Measurements from ENCODE around the gene IPO9. TPM values are rescaled to one million over a fixed set of nuclear protein-coding genes. Genes with fewer than 3 reads are reported as not detected.

IPO9 gene
- total RNA-seq, 4 donors from 2014 or later, result 2.0 to 13.0 (median 7.9) TPM

DNA sequence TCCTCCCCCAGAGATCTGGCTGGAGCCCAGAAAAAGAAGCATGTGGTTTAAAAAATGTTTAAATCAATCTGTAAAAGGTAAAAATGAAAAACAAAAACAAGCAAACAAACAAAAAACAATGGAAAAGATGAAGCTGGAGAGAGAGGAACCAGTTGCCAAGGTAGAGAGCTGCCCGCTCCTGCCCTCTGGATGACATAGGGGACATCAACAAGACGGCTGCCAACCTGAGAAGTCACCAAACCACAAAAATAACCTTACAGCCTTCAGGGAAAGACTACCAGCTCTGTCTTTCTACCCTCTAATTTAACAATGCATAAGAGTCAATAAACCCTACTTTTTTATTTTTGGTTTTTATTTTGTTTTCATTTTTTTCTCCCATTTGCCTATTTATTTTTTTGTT is 8.5 kb upstream of the IPO9 start:
- Histone ChIP-seq H3K9me3 (no peaks in the 10 kb centered on the region), H3K4me1 (no peaks in the 10 kb centered on the region), H3K27ac (no peak overlapping the region), H3K4me3 (no peak overlapping the region), H3K27me3 (no peaks in the 10 kb centered on the region), H3K36me3 (peaks cover 0 to 43% (median 13%) of the 10 kb centered on the region in 4 donors)
- no peak for DNase-seq
- intact Hi-C loops (cut with DNase I; ENCODE audit: low total_unique reads), result no loop called here
- 43 to 95% methylated on average over 1 to 2 of the region's 2 CpGs for WGBS, 2 donors (ENCODE audit: low coverage in 1 of 2)
- in situ Hi-C loops (cut with MboI; ENCODE audit: low pct_ligation_motif_present in 1 of 4, low pct_unique_long_range_greater_than_20kb in 1 of 4, low sequenced_read_pairs in 3 of 4), result no loop called here
- TF ChIP-seq POLR2AphosphoS5 (IDR thresholded peaks at IDR 0.05) (no peak), POLR2A (IDR thresholded peaks at IDR 0.05) (no peak), EP300 (IDR thresholded peaks at IDR 0.05; ENCODE audit: low read depth) (no peak)
- TF ChIP-seq, protein P1, sequence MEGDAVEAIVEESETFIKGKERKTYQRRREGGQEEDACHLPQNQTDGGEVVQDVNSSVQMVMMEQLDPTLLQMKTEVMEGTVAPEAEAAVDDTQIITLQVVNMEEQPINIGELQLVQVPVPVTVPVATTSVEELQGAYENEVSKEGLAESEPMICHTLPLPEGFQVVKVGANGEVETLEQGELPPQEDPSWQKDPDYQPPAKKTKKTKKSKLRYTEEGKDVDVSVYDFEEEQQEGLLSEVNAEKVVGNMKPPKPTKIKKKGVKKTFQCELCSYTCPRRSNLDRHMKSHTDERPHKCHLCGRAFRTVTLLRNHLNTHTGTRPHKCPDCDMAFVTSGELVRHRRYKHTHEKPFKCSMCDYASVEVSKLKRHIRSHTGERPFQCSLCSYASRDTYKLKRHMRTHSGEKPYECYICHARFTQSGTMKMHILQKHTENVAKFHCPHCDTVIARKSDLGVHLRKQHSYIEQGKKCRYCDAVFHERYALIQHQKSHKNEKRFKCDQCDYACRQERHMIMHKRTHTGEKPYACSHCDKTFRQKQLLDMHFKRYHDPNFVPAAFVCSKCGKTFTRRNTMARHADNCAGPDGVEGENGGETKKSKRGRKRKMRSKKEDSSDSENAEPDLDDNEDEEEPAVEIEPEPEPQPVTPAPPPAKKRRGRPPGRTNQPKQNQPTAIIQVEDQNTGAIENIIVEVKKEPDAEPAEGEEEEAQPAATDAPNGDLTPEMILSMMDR (IDR thresholded peaks at IDR 0.05), result no peak

DNA sequence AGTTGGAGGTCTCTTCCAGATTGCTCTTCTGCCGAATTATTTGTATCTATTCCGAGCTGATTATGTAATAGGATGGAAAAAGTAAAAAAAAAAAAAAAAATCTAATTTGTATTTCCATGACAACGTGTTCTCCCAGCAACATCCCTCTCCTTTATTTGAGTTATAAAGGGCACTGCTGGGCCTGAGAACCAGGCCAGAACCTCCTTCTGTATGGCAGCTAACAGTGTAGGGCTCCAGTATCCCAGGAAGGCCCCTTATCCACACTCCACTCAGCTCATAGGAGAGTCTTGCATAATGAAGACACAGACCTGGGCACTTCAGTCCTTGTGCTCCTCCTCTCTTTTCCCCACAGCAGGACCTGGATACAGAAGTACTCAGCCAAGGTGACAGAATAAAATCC is 3.7 kb upstream of the IPO9 start:
- H3K36me3 ChIP-seq, result peaks cover 0 to 7% (median 3%) of the 10 kb centered on the region in 4 donors
- no peaks in the 10 kb centered on the region for H3K27me3 ChIP-seq
- in situ Hi-C loops (cut with MboI; ENCODE audit: low pct_ligation_motif_present in 1 of 4, low pct_unique_long_range_greater_than_20kb in 1 of 4, low sequenced_read_pairs in 3 of 4), result no loop called here
- intact Hi-C loops (cut with DNase I; ENCODE audit: low total_unique reads), result no loop called here
- no peak overlapping the region for H3K4me3 ChIP-seq
- WGBS, 2 donors (ENCODE audit: low coverage in 1 of 2), result 70 to 73% methylated on average over 3 of the region's 3 CpGs
- peaks cover 6 to 18% (median 10%) of the 10 kb centered on the region in 4 donors for H3K4me1 ChIP-seq
- TF ChIP-seq, protein P1 (IDR thresholded peaks at IDR 0.05), result no peak
- TF ChIP-seq POLR2AphosphoS5 (IDR thresholded peaks at IDR 0.05) (no peak), POLR2A (IDR thresholded peaks at IDR 0.05) (no peak), EP300 (IDR thresholded peaks at IDR 0.05; ENCODE audit: low read depth) (no peak)
- no peak for DNase-seq
- no peaks in the 10 kb centered on the region for H3K9me3 ChIP-seq
- H3K27ac ChIP-seq, result no peak overlapping the region

DNA sequence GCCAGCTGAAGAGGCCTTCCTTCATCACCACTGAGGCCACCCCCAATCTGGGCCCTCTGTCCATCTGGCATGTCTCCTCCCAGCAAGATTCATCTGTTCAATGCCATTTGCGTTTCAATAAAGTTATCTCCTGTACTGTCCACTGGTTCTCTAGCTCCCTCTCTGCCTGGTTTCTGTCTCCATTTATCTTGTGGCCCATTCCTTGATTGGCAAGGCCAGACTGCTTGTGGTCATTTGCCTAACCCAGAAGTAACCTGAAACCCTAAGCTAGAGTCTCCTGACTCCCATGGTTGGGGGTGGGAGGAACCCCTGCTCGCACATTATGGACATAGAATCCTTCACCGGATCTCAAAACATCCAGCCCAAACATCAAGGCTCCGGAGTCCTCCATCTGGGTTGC is 2.1 kb upstream of the IPO9 start:
- no peak for DNase-seq
- TF ChIP-seq POLR2AphosphoS5 (IDR thresholded peaks at IDR 0.05) (no peak), EP300 (IDR thresholded peaks at IDR 0.05; ENCODE audit: low read depth) (no peak), POLR2A (IDR thresholded peaks at IDR 0.05) (no peak)
- TF ChIP-seq, protein P1 (IDR thresholded peaks at IDR 0.05), result no peak
- Histone ChIP-seq H3K9me3 (no peaks in the 10 kb centered on the region), H3K27ac (no peak overlapping the region), H3K4me3 (no peak overlapping the region), H3K27me3 (no peaks in the 10 kb centered on the region), H3K36me3 (no peaks in the 10 kb centered on the region), H3K4me1 (peaks cover 11 to 32% (median 19%) of the 10 kb centered on the region in 4 donors)
- in situ Hi-C loops (cut with MboI; ENCODE audit: low pct_ligation_motif_present in 1 of 4, low pct_unique_long_range_greater_than_20kb in 1 of 4, low sequenced_read_pairs in 3 of 4) (no loop called here), intact Hi-C loops (cut with DNase I; ENCODE audit: low total_unique reads) (no loop called here)
- 67 to 73% methylated on average over 1 to 4 of the region's 4 CpGs for WGBS, 2 donors (ENCODE audit: low coverage in 1 of 2)

GRCh38 chr1:201827321-201828216 is 1.4 kb upstream of the IPO9 start:
- 91 to 100% methylated on average over 2 to 8 of the region's 8 CpGs for WGBS, 2 donors (ENCODE audit: low coverage in 1 of 2)
- Histone ChIP-seq H3K36me3 (no peaks in the 10 kb centered on the region), H3K27ac (no peak overlapping the region), H3K9me3 (no peaks in the 10 kb centered on the region), H3K4me3 (no peak overlapping the region), H3K27me3 (no peaks in the 10 kb centered on the region), H3K4me1 (peaks cover 11 to 37% (median 19%) of the 10 kb centered on the region in 4 donors)
- no peak for DNase-seq
- TF ChIP-seq POLR2AphosphoS5 (IDR thresholded peaks at IDR 0.05) (no peak), POLR2A (IDR thresholded peaks at IDR 0.05) (no peak), EP300 (IDR thresholded peaks at IDR 0.05; ENCODE audit: low read depth) (no peak)
- TF ChIP-seq, protein P1 (IDR thresholded peaks at IDR 0.05), result no peak
- intact Hi-C loops (cut with DNase I; ENCODE audit: low total_unique reads) (no loop called here), in situ Hi-C loops (cut with MboI; ENCODE audit: low pct_ligation_motif_present in 1 of 4, low pct_unique_long_range_greater_than_20kb in 1 of 4, low sequenced_read_pairs in 3 of 4) (no loop called here)
